Renal cortical epithelial cell (primary cell): Measurements from ENCODE around the gene EIF4G3. TPM values are rescaled to one million over a fixed set of nuclear protein-coding genes. Genes with fewer than 3 reads are reported as not detected.

Experiments used
- DNase-seq: peaks from one replicate; pipeline ENCODE4 v3.0.0-alpha.2; 2011; ENCODE audit warnings: low read depth
- total RNA-seq: library from RNA; depleted of rRNA; stranded (reverse); fragments of >200 nt; gene quantifications from 2 replicates; pipeline ENCODE4 v1.2.3, GENCODE V29; 2014

EIF4G3 gene
- total RNA-seq, 1 donor from 2014 or later, result 95.3 TPM

GRCh38 chr1:20760322-20760721 is 416.4 kb downstream of the EIF4G3 start:
- no peak for DNase-seq

Other genes starting within 250 kb of the EIF4G3 start
- 122 and 191 TPM in 2 replicates for gene ECE1, start 113.6 kb upstream of the EIF4G3 start, total RNA-seq